ENCODE data around the gene TMEM184A.

DNA sequence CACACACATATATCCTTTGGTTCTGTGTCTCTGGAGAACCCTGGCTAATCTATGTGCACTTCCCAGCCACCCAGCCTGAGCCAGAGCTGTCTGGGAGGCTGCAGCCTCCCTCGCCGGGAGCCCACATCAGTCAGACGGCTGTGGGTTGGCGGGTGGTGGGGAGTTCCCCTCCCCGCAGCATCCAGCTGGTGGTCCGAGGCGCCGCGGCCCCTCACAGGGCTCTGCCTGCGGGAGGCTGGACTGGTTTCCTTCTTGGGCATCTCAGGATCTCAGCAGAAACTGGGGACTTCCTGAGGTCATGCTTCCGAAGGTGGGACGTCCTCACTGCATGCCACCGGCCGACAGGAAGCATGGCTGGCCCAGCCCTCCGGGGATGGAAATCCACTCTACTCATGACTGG is 35.9 kb upstream of the TMEM184A start:
- TF ChIP-seq, protein P1, sequence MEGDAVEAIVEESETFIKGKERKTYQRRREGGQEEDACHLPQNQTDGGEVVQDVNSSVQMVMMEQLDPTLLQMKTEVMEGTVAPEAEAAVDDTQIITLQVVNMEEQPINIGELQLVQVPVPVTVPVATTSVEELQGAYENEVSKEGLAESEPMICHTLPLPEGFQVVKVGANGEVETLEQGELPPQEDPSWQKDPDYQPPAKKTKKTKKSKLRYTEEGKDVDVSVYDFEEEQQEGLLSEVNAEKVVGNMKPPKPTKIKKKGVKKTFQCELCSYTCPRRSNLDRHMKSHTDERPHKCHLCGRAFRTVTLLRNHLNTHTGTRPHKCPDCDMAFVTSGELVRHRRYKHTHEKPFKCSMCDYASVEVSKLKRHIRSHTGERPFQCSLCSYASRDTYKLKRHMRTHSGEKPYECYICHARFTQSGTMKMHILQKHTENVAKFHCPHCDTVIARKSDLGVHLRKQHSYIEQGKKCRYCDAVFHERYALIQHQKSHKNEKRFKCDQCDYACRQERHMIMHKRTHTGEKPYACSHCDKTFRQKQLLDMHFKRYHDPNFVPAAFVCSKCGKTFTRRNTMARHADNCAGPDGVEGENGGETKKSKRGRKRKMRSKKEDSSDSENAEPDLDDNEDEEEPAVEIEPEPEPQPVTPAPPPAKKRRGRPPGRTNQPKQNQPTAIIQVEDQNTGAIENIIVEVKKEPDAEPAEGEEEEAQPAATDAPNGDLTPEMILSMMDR (IDR thresholded peaks at IDR 0.05): no peak
- TF ChIP-seq POLR2AphosphoS5 (IDR thresholded peaks at IDR 0.05): no peak
- no peak for TF ChIP-seq POLR2A (IDR thresholded peaks at IDR 0.05)

Measured in sigmoid colon (tissue), 4 donors.